Tibial nerve (tissue), 4 donors: ENCODE measurements around the gene LIM2.

Experiments used
- EP300 ChIP-seq, 2 donors: sonication (generic); formaldehyde crosslinking; IDR thresholded peaks; one replicate each; pipeline ENCODE4 v1.6.1; 2017; ENCODE audit warnings: antibody characterized with exemption in 2 of 2, mild to moderate bottlenecking in 1 of 2
- POLR2A ChIP-seq, 2 donors: fragments of 450-650 bp; IDR thresholded peaks; one replicate each; pipeline ENCODE4 v1.6.1; 2017; ENCODE audit warnings: antibody characterized with exemption in 2 of 2, mild to moderate bottlenecking in 2 of 2, moderate library complexity in 2 of 2
- TF ChIP-seq, protein P1 (sequence below), 5 experiments: fragments of 200-600 bp in 3 of 5; fragments of 450-650 bp in 2 of 5; sonication (generic) in 3 of 5; IDR thresholded peaks; one replicate each; pipeline ENCODE4 v1.5.1; 2016 to 2019; ENCODE audit warnings: antibody characterized with exemption in 5 of 5, mild to moderate bottlenecking in 3 of 5, moderate library complexity in 2 of 5

DNA sequence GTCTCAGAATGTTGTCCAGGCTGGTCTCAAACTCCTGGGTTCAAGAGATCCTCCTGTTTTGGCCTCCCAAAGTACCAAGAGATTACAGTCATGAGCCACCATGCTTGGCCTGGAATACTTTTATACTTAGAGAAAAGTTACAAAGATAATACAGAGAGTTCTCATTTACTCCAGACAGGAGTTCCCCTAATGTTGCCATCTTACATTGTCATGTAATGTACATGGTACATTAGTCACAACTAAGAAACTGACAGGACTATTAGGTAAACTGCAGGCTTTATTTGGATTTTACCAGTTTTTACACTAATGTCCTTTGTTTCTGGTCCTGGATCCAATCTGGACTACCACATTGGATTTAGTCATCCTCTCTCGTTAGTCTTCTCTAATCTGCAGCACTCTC is 4.9 kb upstream of the LIM2 start:
- TF ChIP-seq, protein P1, sequence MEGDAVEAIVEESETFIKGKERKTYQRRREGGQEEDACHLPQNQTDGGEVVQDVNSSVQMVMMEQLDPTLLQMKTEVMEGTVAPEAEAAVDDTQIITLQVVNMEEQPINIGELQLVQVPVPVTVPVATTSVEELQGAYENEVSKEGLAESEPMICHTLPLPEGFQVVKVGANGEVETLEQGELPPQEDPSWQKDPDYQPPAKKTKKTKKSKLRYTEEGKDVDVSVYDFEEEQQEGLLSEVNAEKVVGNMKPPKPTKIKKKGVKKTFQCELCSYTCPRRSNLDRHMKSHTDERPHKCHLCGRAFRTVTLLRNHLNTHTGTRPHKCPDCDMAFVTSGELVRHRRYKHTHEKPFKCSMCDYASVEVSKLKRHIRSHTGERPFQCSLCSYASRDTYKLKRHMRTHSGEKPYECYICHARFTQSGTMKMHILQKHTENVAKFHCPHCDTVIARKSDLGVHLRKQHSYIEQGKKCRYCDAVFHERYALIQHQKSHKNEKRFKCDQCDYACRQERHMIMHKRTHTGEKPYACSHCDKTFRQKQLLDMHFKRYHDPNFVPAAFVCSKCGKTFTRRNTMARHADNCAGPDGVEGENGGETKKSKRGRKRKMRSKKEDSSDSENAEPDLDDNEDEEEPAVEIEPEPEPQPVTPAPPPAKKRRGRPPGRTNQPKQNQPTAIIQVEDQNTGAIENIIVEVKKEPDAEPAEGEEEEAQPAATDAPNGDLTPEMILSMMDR (IDR thresholded peaks at IDR 0.05) = no peak
- TF ChIP-seq EP300 (IDR thresholded peaks at IDR 0.05) (no peak), POLR2A (IDR thresholded peaks at IDR 0.05) (no peak)
